G401.6 (cell line): ENCODE results near the gene HNRNPC.

Source experiments
- FAIRE-seq: peaks from 2 replicates; lab custom pipeline; 2012; peaks lifted over from hg19 to GRCh38; lab: Jason Lieb, UNC

The HNRNPC gene

GRCh38 chr14:21210023-21210422 is 59.2 kb downstream of the HNRNPC start:
- no peak for FAIRE-seq

- no peak for FAIRE-seq
These were observed 60.1 kb downstream of the HNRNPC start for GRCh38 chr14:21209185-21209584.

GRCh38 chr14:21208554-21208953 is 60.7 kb downstream of the HNRNPC start:
- no peak for FAIRE-seq

DNA sequence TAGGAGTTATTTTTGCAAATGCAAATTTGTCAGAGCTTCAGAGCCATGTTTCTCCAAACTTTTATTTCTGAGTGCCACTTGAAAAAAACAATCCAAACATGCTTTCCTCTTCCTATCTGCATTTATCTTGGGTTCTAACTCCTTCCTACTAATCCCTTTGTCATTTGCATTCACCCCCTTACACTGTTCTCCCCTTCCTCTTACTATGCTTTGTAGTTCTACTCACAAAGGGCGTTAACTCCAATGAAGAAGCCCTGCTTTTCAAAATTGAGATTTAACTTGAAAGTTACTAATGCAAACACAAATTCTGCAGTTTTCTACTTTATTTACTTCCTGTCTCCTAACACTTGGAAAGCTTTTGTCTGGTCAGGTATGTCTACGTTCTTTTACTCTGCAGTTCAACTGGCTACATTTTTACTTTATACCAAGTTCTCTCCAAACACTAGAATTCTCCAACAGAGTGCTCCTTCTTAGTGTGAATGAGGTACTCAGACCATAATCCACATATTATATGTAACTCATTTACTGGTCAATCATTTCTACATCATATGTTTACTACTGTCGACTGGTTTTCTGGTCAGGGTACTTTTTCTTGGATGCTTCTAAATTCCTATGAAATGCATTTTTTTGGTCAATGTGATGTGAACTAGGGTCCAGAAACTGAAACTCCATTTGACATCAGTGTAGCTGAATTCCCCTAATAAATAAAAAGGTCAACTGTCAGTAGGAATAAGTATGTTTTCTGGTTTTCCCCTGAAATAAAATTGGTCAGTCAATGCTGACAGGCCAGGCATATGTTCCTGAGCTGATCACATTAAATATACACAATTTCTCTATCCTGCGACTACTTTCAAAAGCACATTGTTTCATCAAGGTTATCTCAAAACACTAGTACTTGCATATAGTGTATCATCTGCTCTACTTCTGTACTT is 62.2 kb downstream of the HNRNPC start:
- no peak for FAIRE-seq

DNA sequence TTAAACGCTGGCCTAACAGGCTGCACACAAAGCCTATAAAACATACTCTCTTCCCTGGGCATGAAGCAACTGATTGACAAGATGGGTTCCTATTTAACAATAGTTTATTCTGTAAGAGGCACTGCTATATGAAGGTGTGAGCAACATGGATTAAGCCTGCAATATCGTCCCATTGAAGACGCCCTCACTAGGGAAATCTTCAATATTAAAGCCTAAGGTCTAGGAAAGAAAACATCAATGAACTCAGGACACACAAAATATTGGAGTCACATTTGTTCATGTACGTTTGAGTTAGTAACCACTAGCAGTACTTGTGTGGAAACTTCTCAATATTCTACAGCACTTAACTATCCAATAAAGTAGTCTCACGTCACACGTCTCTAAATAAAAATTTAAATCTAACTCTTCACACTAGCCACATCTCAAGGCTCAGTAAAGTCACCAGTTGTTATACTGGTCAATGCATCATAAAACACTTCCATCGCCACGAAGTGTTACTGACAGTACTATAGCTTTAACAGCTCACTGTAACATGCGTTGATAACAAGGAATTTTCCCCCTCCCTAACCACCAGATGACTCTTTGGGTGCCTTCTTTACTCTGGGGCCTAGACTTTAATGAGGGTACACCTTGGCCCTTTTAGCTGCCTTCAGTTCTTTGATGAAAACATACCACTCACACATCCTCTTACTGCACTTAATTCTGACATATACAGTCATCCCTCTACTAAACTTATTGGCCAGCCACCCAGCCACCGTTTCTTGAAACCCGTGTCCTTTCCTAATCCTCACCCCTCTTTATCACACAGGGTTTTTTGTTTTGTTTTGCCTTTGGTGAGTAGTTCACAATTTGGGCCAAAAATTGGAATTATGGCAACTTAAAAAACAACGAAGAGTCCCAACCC is 63.3 kb downstream of the HNRNPC start:
- FAIRE-seq: no peak

- no peak for FAIRE-seq
These were observed 64.1 kb downstream of the HNRNPC start for GRCh38 chr14:21205026-21205677.

DNA sequence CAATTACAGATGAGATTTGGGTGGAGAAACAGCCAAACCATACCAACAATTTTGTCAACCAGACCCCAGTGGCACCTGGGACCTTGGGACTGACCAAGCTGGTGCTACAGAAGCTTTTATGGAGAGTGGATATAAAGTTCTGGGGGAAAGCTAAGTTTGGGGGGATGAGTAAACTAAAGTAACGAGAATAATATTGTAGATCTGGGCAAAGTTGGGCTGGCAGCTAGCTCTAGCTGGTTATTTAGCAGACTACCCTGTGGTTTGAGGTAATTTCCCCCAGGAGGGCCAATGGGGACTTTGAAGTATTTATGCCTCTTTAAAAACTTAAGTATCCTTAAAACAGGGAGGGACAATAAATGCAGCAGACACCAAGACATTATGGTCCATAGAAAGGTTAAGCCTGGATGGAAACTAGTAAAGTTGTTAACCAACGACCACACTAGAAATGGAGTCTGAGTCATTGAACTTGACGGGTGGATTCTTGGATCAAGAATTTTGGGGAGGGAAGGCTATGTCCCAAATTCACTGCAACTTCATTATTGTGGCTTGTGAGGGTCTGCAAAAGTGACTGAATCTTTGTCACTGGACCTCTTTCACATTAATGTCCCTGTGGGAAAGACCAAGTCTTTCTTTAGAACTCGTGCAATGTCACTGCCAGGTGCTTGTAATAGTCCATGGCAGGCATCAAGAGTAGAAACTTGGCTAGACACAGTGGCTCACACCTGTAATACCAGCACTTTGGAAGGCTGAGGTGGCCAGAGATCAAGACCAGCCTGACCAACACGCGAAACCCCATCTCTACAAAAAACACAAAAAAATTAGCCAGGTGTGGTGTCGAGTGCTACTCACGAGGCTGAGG is 64.8 kb downstream of the HNRNPC start:
- FAIRE-seq: no peak

DNA sequence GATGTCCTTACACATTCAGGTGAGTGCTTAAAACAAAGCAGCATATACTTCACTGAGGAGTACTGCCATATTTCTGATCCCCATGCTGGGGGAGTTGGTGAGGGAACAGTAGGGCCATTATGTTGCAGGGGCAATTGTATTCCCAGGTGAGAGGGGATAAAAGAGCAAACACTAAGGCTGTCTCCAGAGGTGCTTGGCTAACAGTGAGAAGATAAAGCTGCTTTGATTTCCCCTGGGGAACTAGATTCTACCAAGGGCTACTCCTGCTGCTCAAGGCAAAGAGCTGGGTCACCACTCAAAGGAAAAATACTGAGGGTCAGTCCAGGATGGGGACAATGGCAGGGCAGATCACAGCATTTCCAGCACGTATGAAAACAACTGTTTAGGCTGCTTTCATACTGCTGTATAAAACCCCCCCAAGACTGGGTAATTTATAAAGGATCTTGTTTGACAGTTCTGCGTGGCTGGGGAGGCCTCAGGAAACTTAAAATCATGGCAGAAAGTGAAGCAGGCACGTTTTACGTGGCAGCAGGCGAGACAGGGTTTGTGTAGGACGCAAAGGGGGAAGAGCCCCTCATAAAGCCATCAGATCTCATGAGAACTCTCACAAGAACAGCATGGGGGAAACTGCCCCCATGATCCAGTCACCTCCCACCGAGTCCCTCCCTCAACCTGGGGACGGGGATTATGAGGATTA is 65.6 kb downstream of the HNRNPC start:
- FAIRE-seq: no peak

DNA sequence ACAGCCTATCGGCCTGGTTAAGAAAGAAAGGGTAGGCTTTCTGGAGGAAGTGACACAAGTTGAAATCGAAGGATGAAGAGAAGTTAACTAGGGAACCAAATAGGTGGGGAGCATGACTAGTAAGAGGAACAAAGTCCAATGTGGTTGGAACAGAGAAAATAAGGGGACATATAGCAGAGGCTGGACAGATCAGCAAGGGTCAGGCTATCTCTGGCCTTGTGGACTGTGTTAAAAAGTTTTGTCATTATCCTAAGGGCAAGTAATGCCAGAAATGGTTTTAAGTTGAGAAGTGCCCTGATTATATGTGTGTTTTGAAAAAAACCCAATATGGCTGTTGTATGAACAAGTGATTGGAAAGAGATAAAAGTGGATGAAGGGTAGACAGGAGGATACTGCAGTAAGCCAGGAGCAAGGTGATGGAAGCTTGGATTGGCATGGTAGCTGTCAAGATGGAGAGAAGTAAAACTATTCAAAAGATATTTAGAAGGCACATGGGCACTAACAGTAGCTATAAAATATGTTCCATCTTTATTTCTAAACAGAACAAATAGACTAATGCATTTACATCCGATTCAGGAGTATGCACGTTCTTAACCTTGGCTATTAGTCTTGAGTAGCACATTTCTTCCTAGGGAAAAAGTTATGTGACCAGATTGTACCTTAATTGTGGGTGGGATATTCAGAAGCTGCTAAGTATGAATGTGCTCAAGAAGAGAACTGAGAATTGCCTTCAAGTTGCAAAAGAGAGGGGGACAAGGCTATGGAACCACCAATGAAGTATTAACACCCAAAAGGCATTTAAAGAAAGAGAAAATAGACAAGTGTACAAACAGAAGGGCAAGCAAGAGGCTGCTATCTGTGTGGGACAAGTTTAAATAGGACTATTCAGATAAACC is 66.5 kb downstream of the HNRNPC start:
- no peak for FAIRE-seq

- FAIRE-seq: peak; percentile 51
These were observed 67.3 kb downstream of the HNRNPC start for GRCh38 chr14:21201732-21202462.

DNA sequence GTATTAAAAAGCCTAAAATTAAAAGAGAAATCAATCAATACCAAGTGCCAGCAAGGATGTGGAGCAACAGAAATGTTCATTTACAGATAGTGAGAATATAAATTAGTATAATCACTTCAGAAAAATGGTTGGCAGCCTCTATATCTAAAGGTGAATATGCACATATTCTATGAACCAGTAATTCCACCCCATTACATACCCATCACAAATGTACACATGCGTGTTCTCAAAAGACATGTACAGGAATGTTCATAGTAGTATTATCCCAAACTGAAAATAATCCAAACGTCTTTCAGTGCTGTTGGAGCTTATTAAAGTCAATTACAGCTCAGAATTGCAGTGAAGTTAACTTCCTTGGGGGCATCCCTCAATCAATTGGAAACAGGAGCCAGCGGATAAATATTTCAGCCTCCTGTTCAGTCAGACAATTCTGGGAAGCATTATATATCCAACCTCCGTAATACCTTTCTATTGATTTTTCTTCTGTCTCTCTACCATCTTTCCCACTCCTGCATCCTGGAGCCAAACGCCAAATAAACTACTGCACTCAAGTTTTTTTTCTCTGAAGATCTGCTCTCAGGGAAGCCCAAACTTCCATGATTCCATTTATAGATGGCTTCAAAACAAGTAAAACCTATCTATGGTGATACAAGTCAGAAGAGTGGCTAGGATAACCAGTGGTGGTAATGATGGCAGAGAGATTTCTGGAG is 68.3 kb downstream of the HNRNPC start:
- FAIRE-seq: no peak

- no peak for FAIRE-seq
These were observed 69.4 kb downstream of the HNRNPC start for GRCh38 chr14:21199611-21200560.

- no peak for FAIRE-seq
These were observed 71.6 kb downstream of the HNRNPC start for GRCh38 chr14:21197418-21198205.

DNA sequence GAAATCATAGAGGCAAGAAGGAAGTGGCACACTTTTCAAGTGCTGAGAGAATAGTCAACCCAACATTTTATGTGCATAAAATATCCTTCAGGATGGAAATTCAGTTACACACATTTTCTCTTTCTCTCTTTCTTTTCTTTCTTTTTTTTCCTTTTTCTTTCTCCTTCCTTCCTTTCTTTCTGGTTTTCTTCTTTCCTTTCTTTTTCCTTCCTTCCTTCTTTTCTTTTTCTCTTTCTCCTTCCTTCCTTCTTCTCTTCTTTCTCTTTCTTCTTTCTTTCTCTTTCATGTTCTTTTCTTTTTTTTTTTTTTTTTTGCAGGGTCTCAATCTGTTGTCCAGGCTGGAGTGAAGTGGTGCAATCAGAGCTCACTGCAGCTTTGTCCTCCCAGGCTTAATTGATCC is 74.6 kb downstream of the HNRNPC start:
- no peak for FAIRE-seq

- no peak for FAIRE-seq
These were observed 76.2 kb downstream of the HNRNPC start for GRCh38 chr14:21192875-21193535.

GRCh38 chr14:21192447-21192822 is 76.8 kb downstream of the HNRNPC start:
- no peak for FAIRE-seq
